Epithelial cell of umbilical artery (primary cell): ENCODE data around the gene CD82. TPM values are rescaled to one million over a fixed set of nuclear protein-coding genes. Genes with fewer than 3 reads are reported as not detected.

Source experiments
- total RNA-seq: library from RNA; depleted of rRNA; stranded (reverse); fragments of >200 nt; gene quantifications from 2 replicates; pipeline ENCODE4 v1.2.3, GENCODE V29; 2014

The CD82 gene, protein sequence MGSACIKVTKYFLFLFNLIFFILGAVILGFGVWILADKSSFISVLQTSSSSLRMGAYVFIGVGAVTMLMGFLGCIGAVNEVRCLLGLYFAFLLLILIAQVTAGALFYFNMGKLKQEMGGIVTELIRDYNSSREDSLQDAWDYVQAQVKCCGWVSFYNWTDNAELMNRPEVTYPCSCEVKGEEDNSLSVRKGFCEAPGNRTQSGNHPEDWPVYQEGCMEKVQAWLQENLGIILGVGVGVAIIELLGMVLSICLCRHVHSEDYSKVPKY
- total RNA-seq, result 14.0 and 29.2 TPM in 2 replicates

GRCh38 chr11:44565211-44565952, at the start of gene CD82:
CD82 (plus strand) TSS chr11:44565663; CDS start chr11:44594663, 29,000 bp downstream.

Other genes with a start within 250 kb of the CD82 start
- gene TSPAN18, start 161.3 kb downstream of the CD82 start, total RNA-seq, result 2.9 and 5.9 TPM in 2 replicates